Keratinocyte (primary cell): ENCODE data around the gene F10. TPM values are rescaled to one million over a fixed set of nuclear protein-coding genes. Genes with fewer than 3 reads are reported as not detected.

Source experiments
- DNase-seq: peaks from one replicate; pipeline ENCODE4 v3.0.0-alpha.2; 2011; ENCODE audit warnings: low read depth, missing footprints, low spot score
- FAIRE-seq: peaks from 2 replicates; lab custom pipeline; 2011; peaks lifted over from hg19 to GRCh38; lab: Jason Lieb, UNC
- H2AFZ ChIP-seq: 2 replicates; pipeline ENCODE4 v1.6.0; 2012; ENCODE audit warnings: low read length, control low read depth, inconsistent platforms; ENCODE audit not compliant: control insufficient read depth
- H3K27ac ChIP-seq: 2 replicates; pipeline ENCODE4 v1.5.1; 2011; ENCODE audit warnings: low read length; ENCODE audit not compliant: control insufficient read depth, insufficient read depth
- H3K27me3 ChIP-seq: 3 replicates; pipeline ENCODE4 v1.6.0; 2011; ENCODE audit warnings: low read length; ENCODE audit not compliant: control insufficient read depth, insufficient read depth; ENCODE audit errors: extremely low read depth
- H3K36me3 ChIP-seq, 2 experiments: 2 replicates in 1 of 2; 3 replicates in 1 of 2; pipeline ENCODE4 v1.5.1; 2011; ENCODE audit warnings: low read length in 2 of 2, mild to moderate bottlenecking in 1 of 2; ENCODE audit not compliant: control insufficient read depth in 2 of 2, insufficient read depth in 2 of 2; ENCODE audit errors: extremely low read depth in 1 of 2
- H3K4me1 ChIP-seq: 3 replicates; pipeline ENCODE4 v1.5.1; 2011; ENCODE audit warnings: low read length; ENCODE audit not compliant: control insufficient read depth, insufficient read depth; ENCODE audit errors: extremely low read depth
- H3K4me2 ChIP-seq: 3 replicates; pipeline ENCODE4 v1.6.0; 2011; ENCODE audit warnings: low read depth, low read length; ENCODE audit not compliant: control insufficient read depth, insufficient read depth; ENCODE audit errors: extremely low read depth
- H3K4me3 ChIP-seq, 3 experiments: fragments of 200-600 bp in 1 of 3; sonication (generic) in 1 of 3; 2 replicates in 2 of 3; 3 replicates in 1 of 3; pipeline ENCODE4 v1.5.1; 2011 to 2016; ENCODE audit warnings: low read length in 3 of 3, mild to moderate bottlenecking in 3 of 3, control low read depth in 2 of 3, inconsistent platforms in 1 of 3, low read depth in 1 of 3, mixed read lengths in 1 of 3, mixed run types in 1 of 3, moderate library complexity in 1 of 3; ENCODE audit not compliant: control insufficient read depth in 2 of 3, insufficient read depth in 2 of 3; ENCODE audit errors: extremely low read depth in 1 of 3
- H3K79me2 ChIP-seq: 2 replicates; pipeline ENCODE4 v1.6.0; 2012; ENCODE audit warnings: low read length; ENCODE audit not compliant: control insufficient read depth, insufficient read depth
- H3K9ac ChIP-seq: 3 replicates; pipeline ENCODE4 v1.6.0; 2011; ENCODE audit warnings: low read length; ENCODE audit not compliant: control insufficient read depth, insufficient read depth; ENCODE audit errors: extremely low read depth
- H3K9me1 ChIP-seq: 3 replicates; pipeline ENCODE4 v1.6.0; 2011; ENCODE audit warnings: low read length; ENCODE audit not compliant: control insufficient read depth, insufficient read depth; ENCODE audit errors: extremely low read depth
- H3K9me3 ChIP-seq: 2 replicates; pipeline ENCODE4 v1.5.1; 2012; ENCODE audit warnings: low read depth, low read length; ENCODE audit not compliant: control insufficient read depth
- H4K20me1 ChIP-seq: 3 replicates; pipeline ENCODE4 v1.6.0; 2011; ENCODE audit warnings: low read length; ENCODE audit not compliant: control insufficient read depth, insufficient read depth; ENCODE audit errors: extremely low read depth
- CTCF ChIP-seq, 3 experiments: IDR thresholded peaks in 1 of 3; conservative IDR thresholded peaks in 1 of 3; optimal IDR thresholded peaks in 1 of 3; 2 replicates in 2 of 3; 3 replicates in 1 of 3; pipeline versions ENCODE3 to v1.5.1; 2011; ENCODE audit warnings: low read length in 3 of 3, mild to moderate bottlenecking in 3 of 3, moderate library complexity in 2 of 3, control low read depth in 1 of 3, inconsistent platforms in 1 of 3; ENCODE audit not compliant: insufficient read depth in 2 of 3; ENCODE audit errors: extremely low read depth in 1 of 3
- EZH2 ChIP-seq: IDR thresholded peaks from one replicate; pipeline ENCODE4 v1.6.1; 2012; ENCODE audit warnings: inconsistent platforms, mild to moderate bottlenecking, low read length, moderate library complexity
- dilution Hi-C: fragments of 300-500 bp; cut with MboI; formaldehyde crosslinking; loops from one replicate; pipeline ENCODE4 v1.7.0; 2020; ENCODE audit warnings: low sequenced_read_pairs; ENCODE audit not compliant: extremely low pct_ligation_motif_present
- polyA plus RNA-seq, 5 experiments: library from polyadenylated mRNA; depleted of rRNA in 3 of 5; stranded (reverse) in 3 of 5; stranded (forward) in 1 of 5; unstranded in 1 of 5; fragments of >200 nt; gene quantifications; 1 replicate in 1 of 5; 2 replicates in 3 of 5; 3 replicates in 1 of 5; pipeline versions ENCODE4 v1.2.1 to v1.2.3, GENCODE V29; 2011 to 2012; ENCODE audit warnings: missing spikeins in 2 of 5, low read depth in 1 of 5, low replicate concordance in 1 of 5

Gene F10
- polyA plus RNA-seq, 1 donor (not counting 4 experiments of a cell fraction or from before 2014, with no cell fraction given): not detected

- no peak overlapping the region for H3K27ac ChIP-seq
- no peak for TF ChIP-seq CTCF (optimal IDR thresholded peaks at IDR 0.05 in 1 of 3, IDR thresholded peaks at IDR 0.05 in 1 of 3, conservative IDR thresholded peaks at IDR 0.05 in 1 of 3; ENCODE audit: extremely low read depth in 1 of 3, insufficient read depth in 2 of 3, low read length in 3 of 3)
- TF ChIP-seq EZH2: no peak
- no peaks in the 10 kb centered on the region for H3K9me3 ChIP-seq
- FAIRE-seq: no peak
- H3K9ac ChIP-seq: no peak overlapping the region
- H3K36me3 ChIP-seq: no peaks in the 10 kb centered on the region
- H3K27me3 ChIP-seq: peaks cover 3% of the 10 kb centered on the region
- no peaks in the 10 kb centered on the region for H4K20me1 ChIP-seq
- no peak overlapping the region for H3K4me2 ChIP-seq
- H3K9me1 ChIP-seq: no peaks in the 10 kb centered on the region
- dilution Hi-C loops: no loop called here
- DNase-seq: no peak
- no peak overlapping the region for H3K4me3 ChIP-seq
- no peaks in the 10 kb centered on the region for H3K4me1 ChIP-seq
- no peaks in the 10 kb centered on the region for H3K79me2 ChIP-seq
- no peak overlapping the region for H2AFZ ChIP-seq
Observed at GRCh38 chr13:113145911-113146598, 23.5 kb downstream of the F10 start.

- Histone ChIP-seq H3K9me3 (no peaks in the 10 kb centered on the region), H3K9me1 (no peaks in the 10 kb centered on the region), H3K36me3 (no peaks in the 10 kb centered on the region), H2AFZ (no peak overlapping the region), H3K27ac (no peak overlapping the region), H3K79me2 (no peaks in the 10 kb centered on the region), H3K4me2 (no peak overlapping the region), H3K4me1 (no peaks in the 10 kb centered on the region), H3K9ac (no peak overlapping the region), H4K20me1 (no peaks in the 10 kb centered on the region), H3K4me3 (no peak overlapping the region), H3K27me3 (peaks cover 6% of the 10 kb centered on the region)
- no peak for FAIRE-seq
- dilution Hi-C loops: no loop called here
- TF ChIP-seq CTCF (optimal IDR thresholded peaks at IDR 0.05 in 1 of 3, IDR thresholded peaks at IDR 0.05 in 1 of 3, conservative IDR thresholded peaks at IDR 0.05 in 1 of 3; ENCODE audit: extremely low read depth in 1 of 3, insufficient read depth in 2 of 3, low read length in 3 of 3) (no peak), EZH2 (no peak)
- no peak for DNase-seq
Observed at GRCh38 chr13:113146750-113147149, 24.2 kb downstream of the F10 start.
